NCI-H2081 treated with DMSO at 0.1 percent for 48 hours (cell line): ENCODE data around the gene MGAT5B.
A peak's percentile ranks its signal among the peaks of the same experiment; 100 is the strongest.
"Not testable (repeated sequence)": the region's sequence is repeated elsewhere in the genome, so short reads cannot be mapped to it uniquely, and the experiment has no call there.

Source experiments
- DNase-seq: peaks from one replicate; lab custom pipeline; 2025; lab: John Stamatoyannopoulos, UW

Gene MGAT5B

GRCh38 chr17:76949913-76950695 lies 81.9 kb downstream of the MGAT5B start:
- no peak for DNase-seq

- no peak for DNase-seq
These were observed 83.2 kb downstream of the MGAT5B start for GRCh38 chr17:76951375-76951905.

- no peak for DNase-seq
These were observed 84.2 kb downstream of the MGAT5B start for GRCh38 chr17:76952402-76952801.

- no peak for DNase-seq
These were observed 84.9 kb downstream of the MGAT5B start for GRCh38 chr17:76953066-76953465.

- no peak for DNase-seq
These were observed 85.7 kb downstream of the MGAT5B start for GRCh38 chr17:76953946-76954345.

- DNase-seq: no peak
These were observed 87.0 kb downstream of the MGAT5B start for GRCh38 chr17:76955191-76955590.

- DNase-seq: no peak
These were observed 88.8 kb downstream of the MGAT5B start for GRCh38 chr17:76956846-76957540.

GRCh38 chr17:76957678-76958464 lies 89.7 kb downstream of the MGAT5B start:
- DNase-seq: no peak

GRCh38 chr17:76958974-76959373 lies 90.8 kb downstream of the MGAT5B start:
- no peak for DNase-seq

- DNase-seq: no peak
These were observed 93.7 kb downstream of the MGAT5B start for GRCh38 chr17:76961869-76962268.

- DNase-seq: no peak
These were observed 94.7 kb downstream of the MGAT5B start for GRCh38 chr17:76962858-76963257.

- no peak for DNase-seq
These were observed 97.8 kb downstream of the MGAT5B start for GRCh38 chr17:76966016-76966415.

GRCh38 chr17:76966486-76967181 lies 98.4 kb downstream of the MGAT5B start:
- DNase-seq: no peak

GRCh38 chr17:76967762-76968161 lies 99.6 kb downstream of the MGAT5B start:
- no peak for DNase-seq

GRCh38 chr17:76968707-76969597 lies 100.7 kb downstream of the MGAT5B start:
- DNase-seq: peak; percentile 93

GRCh38 chr17:76969598-76970172 lies 101.5 kb downstream of the MGAT5B start:
- DNase-seq: peak; percentile 72

- DNase-seq: not testable (repeated sequence)
These were observed 102.0 kb downstream of the MGAT5B start for GRCh38 chr17:76970228-76970627.

GRCh38 chr17:76972046-76972641 lies 103.9 kb downstream of the MGAT5B start:
- DNase-seq: no peak

GRCh38 chr17:76973040-76973439 lies 104.8 kb downstream of the MGAT5B start:
- no peak for DNase-seq

- no peak for DNase-seq
These were observed 106.5 kb downstream of the MGAT5B start for GRCh38 chr17:76974721-76975120.
